NCI-H1092 treated with DMSO at 0.1 percent for 48 hours (cell line): ENCODE data around the gene SEC23B.

ENCODE experiments used
- DNase-seq: peaks from one replicate; lab custom pipeline; 2025; lab: John Stamatoyannopoulos, UW

SEC23B gene

GRCh38 chr20:18587665-18588573, 80.2 kb downstream of the SEC23B start, which contains the start of gene DTD1:
Gene DTD1 (plus strand): TSS chr20:18588054. CDS start chr20:18588073, 19 bp downstream.
- peak; percentile 89 for DNase-seq

- DNase-seq = peak; percentile 40
These were observed 80.8 kb downstream of the SEC23B start for GRCh38 chr20:18588574-18588933.

DNA sequence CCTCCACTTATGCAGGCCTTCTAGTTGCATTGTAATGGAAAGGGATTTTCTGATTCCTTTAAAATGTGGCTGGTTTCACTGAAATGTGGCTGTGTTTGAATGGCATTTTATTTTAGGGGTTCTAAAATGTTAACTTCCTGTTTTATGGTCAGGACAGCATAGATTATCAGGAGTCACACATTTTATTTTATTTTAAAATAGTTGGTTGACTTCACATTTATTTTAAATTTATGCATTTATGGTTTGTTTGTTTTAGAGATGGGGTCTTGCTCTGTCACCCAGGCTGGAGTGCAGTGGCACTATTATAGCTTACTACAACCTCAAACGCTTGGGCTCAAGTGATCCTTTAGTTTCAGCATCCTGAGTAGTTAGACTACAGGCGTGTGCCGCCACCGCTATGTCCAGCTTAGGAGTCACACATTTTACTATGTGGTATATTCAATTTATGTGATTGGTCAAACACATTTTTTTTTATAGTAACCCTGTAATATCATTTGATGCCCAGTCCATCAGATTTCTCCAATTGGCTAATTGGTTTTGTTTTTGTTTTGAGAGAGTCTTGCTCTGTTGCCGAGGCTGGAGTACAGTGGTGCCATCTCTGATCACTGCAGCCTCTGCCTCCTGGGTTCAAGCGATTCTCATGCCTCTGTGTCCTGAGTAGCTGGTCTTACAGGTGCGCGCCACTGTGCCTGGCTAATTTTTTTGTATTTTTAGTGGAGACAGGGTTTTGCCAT, 82.4 kb downstream of the SEC23B start:
- DNase-seq = no peak

DNA sequence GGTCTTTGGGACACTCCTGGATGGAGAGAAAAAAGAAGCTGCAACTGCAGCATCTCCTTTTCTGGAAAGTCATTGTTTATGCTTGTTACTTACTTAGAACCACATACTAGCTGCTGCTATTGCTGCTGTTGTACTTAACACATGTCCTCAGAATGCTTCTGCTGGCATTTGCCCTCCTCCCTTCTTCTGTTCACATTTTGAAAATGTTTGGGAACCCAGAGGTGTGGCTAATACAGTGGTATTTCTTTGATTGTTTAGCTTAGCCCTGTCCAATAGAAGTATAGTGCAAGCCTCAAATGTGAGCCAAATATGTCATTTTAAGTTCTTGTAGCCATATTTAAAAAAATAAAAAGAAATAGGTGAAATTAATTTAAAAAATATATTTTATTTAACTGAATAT, 88.5 kb downstream of the SEC23B start:
- no peak for DNase-seq

DNA sequence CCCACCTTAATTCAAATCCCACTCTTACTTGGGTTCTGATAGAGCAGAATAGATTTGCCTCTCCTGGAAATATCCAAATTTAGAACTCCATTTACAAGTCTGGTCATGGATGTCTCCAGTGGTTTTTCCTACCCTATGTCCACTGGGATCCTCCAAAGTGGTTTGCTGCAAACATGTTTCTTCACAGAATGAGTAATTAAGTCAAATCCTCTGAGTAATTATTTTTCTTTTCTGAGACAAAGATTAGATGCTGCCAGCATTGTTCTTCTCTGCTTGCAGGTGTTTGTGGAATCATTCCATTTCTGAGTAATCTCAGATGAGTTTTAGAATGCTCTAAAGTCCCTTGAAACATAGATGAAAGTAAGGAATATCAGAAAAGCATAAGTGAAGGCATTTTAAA, 102.0 kb downstream of the SEC23B start:
- no peak for DNase-seq
